BE2C (cell line): ENCODE measurements around the gene KRT35.

Source experiments
- DNase-seq: peaks from one replicate; pipeline ENCODE4 v3.0.0-alpha.2; 2020
- H3K27me3 ChIP-seq: fragments of 250-450 bp; sonication (Bioruptor Pico); 2 replicates; pipeline ENCODE4 v1.5.1; 2020; ENCODE audit warnings: mild to moderate bottlenecking
- H3K36me3 ChIP-seq: fragments of 250-450 bp; sonication (Bioruptor Pico); 2 replicates; pipeline ENCODE4 v1.5.1; 2020; ENCODE audit warnings: mild to moderate bottlenecking
- H3K4me1 ChIP-seq: fragments of 250-450 bp; sonication (Bioruptor Pico); 2 replicates; pipeline ENCODE4 v1.5.1; 2020
- H3K4me3 ChIP-seq: 2 replicates; pipeline ENCODE4 v1.5.1; 2011; ENCODE audit warnings: low read depth, low read length
- H3K9me3 ChIP-seq: fragments of 250-450 bp; sonication (Bioruptor Pico); 2 replicates; pipeline ENCODE4 v1.5.1; 2020
- CTCF ChIP-seq: IDR thresholded peaks from 2 replicates; pipeline ENCODE4 v1.5.1; 2012; ENCODE audit warnings: mild to moderate bottlenecking, low read depth, low read length

Gene KRT35

GRCh38 chr17:41442739-41443138 is 38.2 kb downstream of the KRT35 start:
- Histone ChIP-seq H3K36me3 (no peaks in the 10 kb centered on the region), H3K27me3 (peaks cover 4% of the 10 kb centered on the region; the same call in 1 of the 2 replicates), H3K4me1 (no peaks in the 10 kb centered on the region), H3K4me3 (no peak overlapping the region), H3K9me3 (no peaks in the 10 kb centered on the region)
- DNase-seq, result no peak
- TF ChIP-seq CTCF, result no peak

- H3K27me3 ChIP-seq, result peaks cover 4% of the 10 kb centered on the region; the same call in 1 of the 2 replicates
- no peaks in the 10 kb centered on the region for H3K4me1 ChIP-seq
- no peak within 1 kb of the TSS for H3K4me3 ChIP-seq
- no peaks in the 10 kb centered on the region for H3K9me3 ChIP-seq
- no peaks in the 10 kb centered on the region for H3K36me3 ChIP-seq
- no peak for DNase-seq
- no peak for TF ChIP-seq CTCF
Measured at GRCh38 chr17:41440531-41441033, 40.4 kb downstream of the KRT35 start, which contains the start of gene KRT38. KRT38 (minus strand) TSS chr17:41440983; CDS start chr17:41440921, 62 bp downstream.

GRCh38 chr17:41439375-41439774 is 41.6 kb downstream of the KRT35 start:
- Histone ChIP-seq H3K4me3 (no peak overlapping the region), H3K4me1 (no peaks in the 10 kb centered on the region), H3K27me3 (peaks cover 4% of the 10 kb centered on the region; the same call in 1 of the 2 replicates), H3K9me3 (no peaks in the 10 kb centered on the region), H3K36me3 (no peaks in the 10 kb centered on the region)
- no peak for DNase-seq
- TF ChIP-seq CTCF, result no peak

GRCh38 chr17:41437769-41438168 is 43.2 kb downstream of the KRT35 start:
- H3K9me3 ChIP-seq, result no peaks in the 10 kb centered on the region
- H3K27me3 ChIP-seq, result peaks cover 4% of the 10 kb centered on the region; the same call in 1 of the 2 replicates
- no peaks in the 10 kb centered on the region for H3K36me3 ChIP-seq
- H3K4me3 ChIP-seq, result no peak overlapping the region
- DNase-seq, result no peak
- no peak for TF ChIP-seq CTCF
- no peaks in the 10 kb centered on the region for H3K4me1 ChIP-seq

- H3K36me3 ChIP-seq, result no peaks in the 10 kb centered on the region
- no peak for DNase-seq
- H3K9me3 ChIP-seq, result no peaks in the 10 kb centered on the region
- no peak for TF ChIP-seq CTCF
- peaks cover 4% of the 10 kb centered on the region; the same call in 1 of the 2 replicates for H3K27me3 ChIP-seq
- no peak overlapping the region for H3K4me3 ChIP-seq
- no peaks in the 10 kb centered on the region for H3K4me1 ChIP-seq
Measured at GRCh38 chr17:41437254-41437653, 43.7 kb downstream of the KRT35 start.

GRCh38 chr17:41434415-41434814 is 46.5 kb downstream of the KRT35 start:
- no peaks in the 10 kb centered on the region for H3K9me3 ChIP-seq
- no peak for DNase-seq
- no peak for TF ChIP-seq CTCF
- H3K4me1 ChIP-seq, result no peaks in the 10 kb centered on the region
- no peaks in the 10 kb centered on the region; the same call in 1 of the 2 replicates for H3K27me3 ChIP-seq
- H3K36me3 ChIP-seq, result no peaks in the 10 kb centered on the region
- H3K4me3 ChIP-seq, result no peak overlapping the region
